ENCODE results near the gene PRKCA. TPM values are rescaled to one million over a fixed set of nuclear protein-coding genes. Genes with fewer than 3 reads are reported as not detected.
"Not testable (repeated sequence)": the region's sequence is repeated elsewhere in the genome, so short reads cannot be mapped to it uniquely, and the experiment has no call there.

The PRKCA gene
- total RNA-seq, 1 experiment from 2014 or later, result 29.5 TPM

- ChIA-PET POLR2A (no interaction called here), CTCF (interaction anchor here (0.8 kb wide), 1 partner anchor 75 kb away, joined by 3 read pairs; no protein-coding TSS in a partner anchor)
- TF ChIP-seq FOXJ3 (CRISPR knock-in tag; IDR thresholded peaks at IDR 0.05; ENCODE audit: borderline replicate concordance), result no peak
- TF ChIP-seq ZNF263 (CRISPR knock-in tag; IDR thresholded peaks at IDR 0.05; ENCODE audit: low read depth), result no peak
- TF ChIP-seq IRF1 (CRISPR knock-in tag; IDR thresholded peaks at IDR 0.05), result no peak
- no peak for TF ChIP-seq ZNF425 (CRISPR knock-in tag; conservative IDR thresholded peaks at IDR 0.05)
- no peak for TF ChIP-seq ARID4B (CRISPR knock-in tag; IDR thresholded peaks at IDR 0.05; ENCODE audit: borderline replicate concordance)
- TF ChIP-seq JUN (CRISPR knock-in tag; IDR thresholded peaks at IDR 0.05), result no peak
- TF ChIP-seq IRF2 (CRISPR knock-in tag; IDR thresholded peaks at IDR 0.05; ENCODE audit: borderline replicate concordance, low read depth), result no peak
- TF ChIP-seq KAT7 (CRISPR knock-in tag; IDR thresholded peaks at IDR 0.05; ENCODE audit: borderline replicate concordance), result no peak
- no peak for TF ChIP-seq E2F4 (CRISPR knock-in tag; IDR thresholded peaks at IDR 0.05; ENCODE audit: borderline replicate concordance, low read depth)
- Mint-ChIP-seq H3K27me3 (ENCODE audit: low read depth) (no peaks in the 10 kb centered on the region), H3K4me3 (no peak overlapping the region), H3K9me3 (peaks cover 10% of the 10 kb centered on the region), H3K36me3 (peaks cover 5% of the 10 kb centered on the region; the same call in 1 of the 2 replicates), H3K27ac (peak overlapping the region; percentile 11; the same call in 1 of the 2 replicates), H3K4me1 (peaks cover 57% of the 10 kb centered on the region)
- no peak for DNase-seq (ENCODE audit: low spot score)
- no peak for ATAC-seq
These were observed 175.3 kb downstream of the PRKCA start for GRCh38 chr17:66477615-66478283.

GRCh38 chr17:66479230-66479889 lies 176.9 kb downstream of the PRKCA start:
- POLR2A ChIA-PET; H3K9me3 Mint-ChIP-seq; ATAC-seq; H3K4me3 Mint-ChIP-seq; CTCF ChIA-PET; H3K36me3 Mint-ChIP-seq; H3K27me3 Mint-ChIP-seq (ENCODE audit: low read depth); DNase-seq (ENCODE audit: low spot score): not testable (repeated sequence)
- 0 out of 2 replicates have a peak overlapping the region, but pooled peaks have one; percentile 44 for H3K27ac Mint-ChIP-seq
- H3K4me1 Mint-ChIP-seq, result peaks cover 49% of the 10 kb centered on the region

- DNase-seq (ENCODE audit: low spot score) (no peak), ATAC-seq (no peak)
- Mint-ChIP-seq H3K27me3 (ENCODE audit: low read depth) (no peaks in the 10 kb centered on the region), H3K9me3 (peaks cover 10% of the 10 kb centered on the region), H3K27ac (peak overlapping the region; percentile 33; the same call in 1 of the 2 replicates), H3K4me3 (no peak overlapping the region), H3K4me1 (peaks cover 49% of the 10 kb centered on the region), H3K36me3 (peaks cover 5% of the 10 kb centered on the region; the same call in 1 of the 2 replicates)
- CTCF ChIA-PET, result interaction anchor here (0.6 to 1.8 kb wide), 3 partner anchors 10 to 85 kb away, joined by 3 to 4 read pairs (median 3); no protein-coding TSS in a partner anchor
- POLR2A ChIA-PET, result no interaction called here
- no peak for TF ChIP-seq JUN (CRISPR knock-in tag; IDR thresholded peaks at IDR 0.05)
- no peak for TF ChIP-seq ZNF532 (CRISPR knock-in tag; IDR thresholded peaks at IDR 0.05; ENCODE audit: borderline replicate concordance)
- no peak for TF ChIP-seq AFF4 (CRISPR knock-in tag; IDR thresholded peaks at IDR 0.05; ENCODE audit: borderline replicate concordance)
These were observed 177.8 kb downstream of the PRKCA start for GRCh38 chr17:66480243-66480642.

Measured in WTC11 (cell line).